Stimulated activated CD8-positive, alpha-beta memory T cell treated with anti-CD3 and anti-CD28 coated beads, Interleukin-4, amount 100 ng/mL, for 24 hours (primary cell): ENCODE results near the gene TBC1D7.

Experiments
- DNase-seq: peaks from one replicate; pipeline ENCODE4 v3.0.0-alpha.2; 2020; ENCODE audit warnings: low read depth

TBC1D7 gene

GRCh38 chr6:13328076-13328874, at the start of gene TBC1D7:
Gene TBC1D7 (minus strand): TSS chr6:13328537. CDS start chr6:13326898, 1,639 bp downstream.
- peak; percentile 90 for DNase-seq

- DNase-seq, result no peak
These were observed 48.9 kb upstream of the TBC1D7 start for GRCh38 chr6:13377054-13377758.

GRCh38 chr6:13375360-13375878, 47.1 kb upstream of the TBC1D7 start:
- peak; percentile 20 for DNase-seq

GRCh38 chr6:13373919-13374318, 45.6 kb upstream of the TBC1D7 start:
- no peak for DNase-seq

GRCh38 chr6:13373488-13373886, 45.1 kb upstream of the TBC1D7 start:
- no peak for DNase-seq

- DNase-seq, result no peak
These were observed 44.6 kb upstream of the TBC1D7 start for GRCh38 chr6:13372688-13373487.

- no peak for DNase-seq
These were observed 43.7 kb upstream of the TBC1D7 start for GRCh38 chr6:13372076-13372475.

- DNase-seq, result no peak
These were observed 43.2 kb upstream of the TBC1D7 start for GRCh38 chr6:13371421-13372072.

GRCh38 chr6:13370623-13371022, 42.3 kb upstream of the TBC1D7 start:
- DNase-seq, result no peak

GRCh38 chr6:13369591-13369990, 41.3 kb upstream of the TBC1D7 start:
- no peak for DNase-seq

GRCh38 chr6:13368731-13369115, 40.4 kb upstream of the TBC1D7 start:
- DNase-seq, result no peak

GRCh38 chr6:13368079-13368730, 39.9 kb upstream of the TBC1D7 start:
- DNase-seq, result no peak

- no peak for DNase-seq
These were observed 39.1 kb upstream of the TBC1D7 start for GRCh38 chr6:13367396-13367795.

GRCh38 chr6:13365320-13365719, 37.0 kb upstream of the TBC1D7 start:
- DNase-seq, result no peak

- no peak for DNase-seq
These were observed 36.5 kb upstream of the TBC1D7 start for GRCh38 chr6:13364842-13365241.

- DNase-seq, result no peak
These were observed 34.1 kb upstream of the TBC1D7 start for GRCh38 chr6:13362412-13362811.

- DNase-seq, result no peak
These were observed 32.6 kb upstream of the TBC1D7 start for GRCh38 chr6:13360671-13361540.

GRCh38 chr6:13359287-13359686, 30.9 kb upstream of the TBC1D7 start:
- no peak for DNase-seq

GRCh38 chr6:13358511-13358910, 30.2 kb upstream of the TBC1D7 start:
- no peak for DNase-seq

- DNase-seq, result no peak
These were observed 29.3 kb upstream of the TBC1D7 start for GRCh38 chr6:13357551-13358075.
